Measurements from ENCODE around the gene LRP1-AS. TPM values are rescaled to one million over a fixed set of nuclear protein-coding genes. Genes with fewer than 3 reads are reported as not detected.
A peak's percentile ranks its signal among the peaks of the same experiment; 100 is the strongest.

LRP1-AS gene
- total RNA-seq, 1 experiment from 2014 or later, result not detected

DNA sequence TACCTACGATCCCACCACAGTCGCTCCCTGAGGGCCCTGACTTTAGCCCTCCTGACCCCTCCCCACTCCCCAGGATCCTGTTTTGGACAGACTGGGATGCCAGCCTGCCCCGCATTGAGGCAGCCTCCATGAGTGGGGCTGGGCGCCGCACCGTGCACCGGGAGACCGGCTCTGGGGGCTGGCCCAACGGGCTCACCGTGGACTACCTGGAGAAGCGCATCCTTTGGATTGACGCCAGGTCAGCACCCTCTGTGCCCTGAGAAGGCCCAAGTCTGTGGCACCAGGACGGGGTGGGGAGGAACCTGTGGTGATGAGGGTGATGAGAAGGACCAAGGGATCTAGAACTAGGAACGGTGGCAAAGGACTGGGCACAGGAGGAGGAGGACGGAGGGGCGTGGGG lies 29.9 kb upstream of the LRP1-AS start:
- Histone ChIP-seq H3K9me3 (ENCODE audit: control insufficient read depth in 1 of 2, insufficient read depth in 1 of 2, low read depth in 1 of 2, low read length in 2 of 2) (no peaks in the 10 kb centered on the region), H3K4me1 (ENCODE audit: control insufficient read depth in 1 of 2, insufficient read depth in 2 of 2, low read length in 2 of 2) (peaks cover 18 to 28% of the 10 kb centered on the region in 2 experiments), H3K36me3 (ENCODE audit: control insufficient read depth in 1 of 2, insufficient read depth in 2 of 2, low read length in 2 of 2) (no peaks in the 10 kb centered on the region; a peak in 1 of 4 replicates), H3K9ac (ENCODE audit: low read length) (no peak overlapping the region), H2AFZ (ENCODE audit: low read depth, low read length, poor library complexity, severe bottlenecking) (no peak overlapping the region), H3K4me2 (ENCODE audit: low read length) (peak overlapping the region; percentile 56), H3K4me3 (replicated peaks in 1 of 2; ENCODE audit: low read depth in 1 of 2, low read length in 2 of 2) (no peak overlapping the region), H3K27me3 (ENCODE audit: insufficient read depth, low read length) (no peaks in the 10 kb centered on the region), H3K27ac (ENCODE audit: low read depth, low read length) (no peak overlapping the region), H3K9me2 (ENCODE audit: insufficient read depth) (no peaks in the 10 kb centered on the region), H4K20me1 (ENCODE audit: insufficient read depth) (no peaks in the 10 kb centered on the region), H3K79me2 (ENCODE audit: insufficient read depth, low read length) (no peaks in the 10 kb centered on the region)
- ChIA-PET POLR2A (no interaction called here), CTCF (no interaction called here), RAD21 (ENCODE audit: low non-redundant PET in 1 of 2, low total read pairs in 2 of 2, uncharacterized antibody in 2 of 2, unreplicated experiment in 2 of 2) (no interaction called here)
- TF ChIP-seq EGR1 (IDR thresholded peaks at IDR 0.05; ENCODE audit: low read depth), result no peak
- TF ChIP-seq SRF (IDR thresholded peaks at IDR 0.05; ENCODE audit: low read depth), result no peak
- no peak for TF ChIP-seq CBX3 (IDR thresholded peaks at IDR 0.05; ENCODE audit: low read depth)
- TF ChIP-seq EZH2phosphoT487 (IDR thresholded peaks at IDR 0.05; ENCODE audit: borderline replicate concordance), result no peak
- no peak for TF ChIP-seq YY1 (IDR thresholded peaks at IDR 0.05; ENCODE audit: extremely low read depth, insufficient replicate concordance, low read depth, low read length)
- TF ChIP-seq SP1 (IDR thresholded peaks at IDR 0.05; ENCODE audit: low read depth), result no peak
- TF ChIP-seq, protein P1, sequence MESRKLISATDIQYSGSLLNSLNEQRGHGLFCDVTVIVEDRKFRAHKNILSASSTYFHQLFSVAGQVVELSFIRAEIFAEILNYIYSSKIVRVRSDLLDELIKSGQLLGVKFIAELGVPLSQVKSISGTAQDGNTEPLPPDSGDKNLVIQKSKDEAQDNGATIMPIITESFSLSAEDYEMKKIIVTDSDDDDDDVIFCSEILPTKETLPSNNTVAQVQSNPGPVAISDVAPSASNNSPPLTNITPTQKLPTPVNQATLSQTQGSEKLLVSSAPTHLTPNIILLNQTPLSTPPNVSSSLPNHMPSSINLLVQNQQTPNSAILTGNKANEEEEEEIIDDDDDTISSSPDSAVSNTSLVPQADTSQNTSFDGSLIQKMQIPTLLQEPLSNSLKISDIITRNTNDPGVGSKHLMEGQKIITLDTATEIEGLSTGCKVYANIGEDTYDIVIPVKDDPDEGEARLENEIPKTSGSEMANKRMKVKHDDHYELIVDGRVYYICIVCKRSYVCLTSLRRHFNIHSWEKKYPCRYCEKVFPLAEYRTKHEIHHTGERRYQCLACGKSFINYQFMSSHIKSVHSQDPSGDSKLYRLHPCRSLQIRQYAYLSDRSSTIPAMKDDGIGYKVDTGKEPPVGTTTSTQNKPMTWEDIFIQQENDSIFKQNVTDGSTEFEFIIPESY (IDR thresholded peaks at IDR 0.05; ENCODE audit: extremely low read depth, insufficient replicate concordance, low read length), result no peak
- no peak for TF ChIP-seq SIN3A (IDR thresholded peaks at IDR 0.05; ENCODE audit: low read depth)
- no peak for TF ChIP-seq EZH2 (IDR thresholded peaks at IDR 0.05)
- no peak for TF ChIP-seq ATF3 (IDR thresholded peaks at IDR 0.05)
- TF ChIP-seq RAD21 (IDR thresholded peaks at IDR 0.05; ENCODE audit: low read depth), result no peak
- TF ChIP-seq, protein P2, sequence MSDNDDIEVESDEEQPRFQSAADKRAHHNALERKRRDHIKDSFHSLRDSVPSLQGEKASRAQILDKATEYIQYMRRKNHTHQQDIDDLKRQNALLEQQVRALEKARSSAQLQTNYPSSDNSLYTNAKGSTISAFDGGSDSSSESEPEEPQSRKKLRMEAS (IDR thresholded peaks at IDR 0.05), result no peak
- intact Hi-C loops (cut with micrococcal nuclease), result no loop called here
- no peak for DNase-seq (ENCODE audit: low read depth, low spot score)
- ATAC-seq, result no peak
- BruUV-seq (replicated peaks), result no TSS peak

Measured in HCT116 (cell line).